GM19035 (cell line): Measurements from ENCODE around the gene ELMO2.

Source experiments
- ATAC-seq: cut with Tn5 transposase; IDR thresholded peaks from one replicate; pipeline ENCODE4 v1.9.1; 2021; ENCODE audit not compliant: unreplicated experiment

The ELMO2 gene

DNA sequence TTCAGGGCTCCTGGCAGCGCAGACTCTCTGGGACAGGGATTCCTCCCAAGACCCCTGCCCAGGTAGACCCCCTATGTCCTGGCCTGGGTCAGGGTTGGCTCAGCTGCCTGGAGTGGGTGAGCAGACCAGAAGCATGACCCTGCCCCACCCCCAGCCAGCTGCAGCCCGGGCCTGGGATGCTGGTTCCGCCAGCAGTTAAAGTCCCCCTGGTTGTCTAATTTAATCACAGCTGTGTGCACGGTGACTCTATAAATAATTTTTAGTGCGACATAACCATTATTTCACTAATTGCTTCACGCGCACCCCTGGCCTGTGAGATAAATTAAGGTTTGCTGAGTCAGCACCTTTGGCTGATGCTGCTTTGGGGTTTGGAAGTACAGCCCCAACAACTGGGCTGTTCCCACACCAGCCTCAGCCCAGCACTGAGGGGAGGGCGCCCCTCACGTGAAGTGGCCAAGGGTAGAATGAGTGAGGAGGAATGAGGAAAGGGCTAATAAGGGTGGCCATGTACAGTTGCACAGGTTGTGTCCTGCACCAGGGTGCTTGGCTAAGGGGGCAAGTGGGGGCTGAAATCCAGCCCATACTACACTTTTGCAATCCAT lies 72.0 kb downstream of the ELMO2 start:
- no peak for ATAC-seq

GRCh38 chr20:46333161-46333991 lies 73.0 kb downstream of the ELMO2 start:
- ATAC-seq, result no peak

DNA sequence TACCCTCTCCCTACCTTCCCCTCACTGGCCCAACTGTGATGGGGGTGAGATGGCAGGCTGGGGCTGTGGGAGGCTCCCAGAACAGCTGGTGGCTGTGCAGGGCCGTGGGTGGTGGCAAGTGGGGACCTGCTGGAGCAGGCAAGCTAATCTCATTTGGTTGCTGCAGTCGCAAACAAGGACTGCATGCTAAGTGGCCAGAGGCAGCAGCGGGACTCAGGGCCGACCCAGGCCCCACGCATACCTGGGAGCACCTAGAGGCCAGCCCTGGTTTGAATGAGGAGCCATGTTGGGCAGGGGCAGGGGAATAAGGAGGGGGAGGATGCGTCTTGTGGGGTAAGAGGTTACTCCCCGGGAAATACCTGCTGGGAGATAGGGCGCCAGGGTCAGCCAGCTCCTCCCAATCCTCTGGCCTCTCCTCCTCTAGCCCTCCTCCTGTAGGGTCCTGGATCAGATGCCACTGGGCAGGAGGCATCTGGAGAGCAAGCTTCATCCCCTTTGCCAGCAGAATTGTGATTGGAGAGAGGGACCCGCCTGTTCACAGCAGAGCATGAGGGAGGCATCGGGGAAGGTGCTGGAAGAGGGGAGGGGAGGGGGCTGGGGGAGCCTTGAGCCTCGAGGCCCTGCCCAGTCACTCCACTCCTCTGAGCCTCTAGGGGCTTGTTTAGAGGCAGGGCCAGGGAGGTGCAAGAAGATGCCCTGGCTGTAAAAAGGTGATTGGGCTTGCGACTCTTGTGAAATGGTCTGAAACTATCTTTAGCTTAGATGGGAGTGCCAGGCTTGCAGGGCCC lies 73.8 kb downstream of the ELMO2 start:
- no peak for ATAC-seq

DNA sequence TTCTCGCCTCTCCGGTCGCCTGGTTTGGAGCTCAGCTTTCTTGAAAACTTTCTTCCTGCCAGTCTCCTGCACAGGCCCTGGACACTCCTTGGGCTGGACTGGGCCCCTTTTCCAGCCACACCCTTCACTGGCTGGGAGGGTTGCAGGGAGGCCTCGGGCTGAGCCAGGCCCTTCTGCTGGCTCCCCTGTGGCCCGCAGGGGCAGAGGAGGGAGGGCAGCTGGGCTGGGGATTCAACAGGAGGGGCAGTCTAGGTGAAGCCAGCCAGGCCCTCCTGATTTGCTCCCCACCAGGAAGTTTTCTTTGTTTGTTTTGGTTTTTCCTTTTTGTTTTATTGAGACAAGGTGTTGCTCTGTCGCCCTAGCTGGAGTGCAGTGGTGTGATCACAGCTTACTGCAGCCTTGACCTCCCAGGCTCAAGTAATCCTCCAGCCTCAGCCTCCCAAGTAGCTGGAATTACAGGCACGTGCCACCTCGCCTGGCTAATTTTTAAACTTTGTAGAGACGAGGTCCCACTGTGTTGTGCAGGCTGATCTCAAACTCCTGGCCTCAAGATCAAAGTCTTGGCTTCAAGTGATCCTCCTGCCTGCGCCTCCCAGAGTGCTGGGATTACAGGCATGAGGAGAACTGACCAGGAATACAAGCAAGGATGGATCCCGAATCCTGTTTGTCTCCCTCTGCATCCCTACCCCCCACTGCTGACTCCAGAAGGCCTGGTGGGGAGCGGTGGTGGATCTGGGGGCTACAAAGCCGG lies 74.6 kb downstream of the ELMO2 start:
- no peak for ATAC-seq

- no peak for ATAC-seq
Observed at GRCh38 chr20:46330831-46331371, 75.5 kb downstream of the ELMO2 start.

GRCh38 chr20:46330072-46330763 lies 76.2 kb downstream of the ELMO2 start:
- no peak for ATAC-seq

DNA sequence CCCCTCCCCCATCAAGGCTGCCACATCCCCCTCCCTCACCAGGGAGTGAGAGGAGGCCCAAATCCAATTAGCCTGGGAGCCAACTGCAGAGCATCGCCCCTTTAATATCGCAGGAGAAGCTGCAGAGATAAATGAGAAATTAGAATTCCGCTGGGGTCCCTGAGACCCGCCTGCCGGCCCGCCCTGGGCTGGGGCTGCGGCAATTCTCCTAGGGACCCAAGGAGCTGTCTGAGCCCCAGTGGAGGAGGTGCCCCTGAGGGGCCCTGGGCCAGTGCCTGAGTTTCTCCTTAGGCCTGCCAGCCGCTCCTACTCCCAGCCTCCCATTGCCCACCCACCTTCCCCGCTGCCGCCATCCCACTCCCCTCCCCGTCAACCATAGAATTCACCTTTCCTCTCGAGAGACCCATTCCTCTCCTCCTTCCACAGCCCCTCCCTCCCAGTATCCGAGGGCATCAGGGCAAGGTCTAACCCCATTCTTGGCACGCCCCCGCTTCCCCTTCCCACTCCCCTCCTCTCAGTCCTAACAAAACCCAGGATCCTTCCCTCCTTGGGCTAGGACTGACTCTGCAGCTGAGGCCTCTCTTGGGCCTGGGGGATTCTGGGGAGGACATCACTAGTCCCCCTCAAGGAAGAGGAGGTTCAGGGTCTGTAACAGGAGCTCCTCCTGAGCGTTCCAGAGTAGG lies 78.1 kb downstream of the ELMO2 start:
- ATAC-seq, result no peak

- ATAC-seq, result no peak
Observed at GRCh38 chr20:46327557-46327956, 78.9 kb downstream of the ELMO2 start.

DNA sequence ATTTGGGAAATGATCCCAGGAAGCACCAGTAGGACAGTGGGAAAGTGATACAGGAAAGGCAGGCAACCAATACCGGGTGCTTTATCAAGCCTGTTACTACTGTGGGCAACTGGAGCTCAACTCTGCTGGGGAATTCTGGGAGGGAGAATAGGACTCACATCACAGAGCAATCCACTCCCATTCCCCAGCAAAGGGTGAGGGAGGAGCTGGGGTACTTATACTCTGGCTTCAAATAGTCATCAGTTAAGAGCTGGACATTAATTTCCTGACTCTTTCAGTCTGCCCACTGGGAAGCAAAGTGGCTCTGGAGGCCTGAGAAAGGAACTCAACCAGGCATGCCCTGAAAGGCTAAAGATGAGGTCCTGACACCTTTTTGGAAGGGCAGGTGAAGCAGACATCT lies 80.6 kb downstream of the ELMO2 start:
- no peak for ATAC-seq

DNA sequence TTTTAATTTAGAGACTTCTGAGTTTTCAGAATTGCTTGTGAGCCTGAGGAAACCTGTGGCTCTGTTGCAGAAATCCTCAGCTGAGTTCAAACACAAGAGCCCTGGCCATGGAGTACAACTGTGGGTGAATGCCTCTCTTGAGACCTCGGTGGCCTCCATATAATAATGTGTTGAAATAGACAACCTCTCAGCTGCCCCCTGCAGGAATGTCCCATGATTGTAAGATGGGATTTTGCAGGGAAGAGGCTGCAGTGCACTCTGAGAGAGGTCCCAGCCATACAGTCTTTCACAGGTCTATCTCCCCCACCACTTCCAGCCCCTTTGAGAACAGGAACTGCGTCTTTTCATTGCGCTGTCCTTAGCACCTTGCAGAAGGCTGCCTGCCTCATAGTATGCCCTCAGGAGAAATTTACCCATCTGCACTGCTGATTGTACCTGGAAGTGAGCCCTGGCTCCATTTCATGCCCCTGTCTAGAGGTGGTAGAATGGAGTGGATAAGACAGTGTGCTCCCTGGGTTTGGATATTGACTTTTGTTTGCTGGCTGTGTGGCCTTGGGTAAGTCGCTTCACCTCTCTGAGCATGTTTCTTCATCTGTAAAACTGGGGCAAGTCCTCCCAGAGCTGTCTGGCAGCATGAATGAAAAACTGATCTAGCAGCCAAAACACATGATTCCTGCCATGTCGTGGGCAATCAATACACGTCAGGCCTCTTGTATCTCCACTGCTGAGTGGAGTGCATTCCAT lies 81.3 kb downstream of the ELMO2 start:
- no peak for ATAC-seq

DNA sequence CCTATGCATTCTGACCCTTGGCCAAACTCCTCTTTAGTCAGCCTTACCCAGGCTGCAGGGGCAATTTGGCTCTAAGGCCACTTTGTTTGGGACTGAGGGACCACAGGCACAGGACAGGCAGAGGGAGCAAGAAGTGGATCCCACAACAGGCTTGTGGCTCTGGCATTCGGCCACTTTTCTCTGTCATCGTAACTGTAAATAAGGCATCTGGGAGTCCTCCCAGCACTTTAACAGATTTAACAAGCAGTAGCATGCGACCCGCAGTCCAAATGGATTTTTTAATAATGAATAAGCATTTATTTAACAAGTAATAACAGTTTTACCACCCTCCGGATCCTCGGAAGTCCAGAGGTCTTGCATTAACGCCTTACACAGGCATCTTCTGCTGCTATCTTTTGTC lies 82.0 kb downstream of the ELMO2 start:
- no peak for ATAC-seq

- ATAC-seq, result no peak
Observed at GRCh38 chr20:46323557-46323956, 82.9 kb downstream of the ELMO2 start.

DNA sequence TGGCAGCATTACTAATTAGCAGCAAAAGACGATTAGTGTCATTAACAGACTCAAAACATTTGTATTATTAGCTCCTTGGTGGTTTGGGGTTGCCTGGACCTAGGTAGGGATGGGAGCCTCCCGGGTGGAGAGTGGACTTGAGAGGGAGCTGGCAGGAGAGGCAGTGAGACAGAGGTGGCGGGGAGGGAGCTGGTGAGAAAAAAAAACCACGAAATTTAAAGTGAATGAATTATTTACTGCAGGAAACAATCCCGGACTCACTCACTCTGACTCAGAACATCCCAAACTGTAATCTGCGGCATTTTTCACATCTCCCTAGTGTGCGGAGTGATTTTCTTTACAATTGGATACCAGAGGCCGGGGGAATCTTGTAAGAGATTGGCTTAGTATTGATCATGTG lies 83.8 kb downstream of the ELMO2 start:
- ATAC-seq, result no peak

DNA sequence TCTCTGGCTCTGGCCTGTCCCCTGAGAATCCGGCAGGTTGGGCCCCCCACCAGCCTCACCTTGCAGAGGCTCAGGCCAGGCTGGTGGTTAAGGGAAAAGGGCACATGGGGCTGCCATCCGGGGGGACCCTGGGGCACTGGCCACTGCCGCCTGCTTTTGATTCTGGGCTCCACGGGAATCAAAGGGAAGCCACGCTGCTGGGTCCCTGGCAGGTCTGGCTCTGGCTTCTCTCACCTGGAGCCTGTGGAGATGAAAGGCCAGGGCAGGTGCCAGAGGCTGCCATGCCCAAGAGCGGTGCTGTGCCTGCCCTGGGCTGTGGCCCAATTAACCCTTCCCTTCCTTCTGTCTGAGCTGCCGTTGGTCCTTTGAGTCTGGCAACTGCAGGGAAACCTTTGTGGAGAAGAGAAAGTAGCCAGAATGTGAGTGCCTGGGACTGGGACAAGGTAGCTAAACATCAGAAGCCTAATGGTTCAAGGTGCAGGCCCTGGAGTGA lies 88.7 kb downstream of the ELMO2 start:
- ATAC-seq, result no peak

DNA sequence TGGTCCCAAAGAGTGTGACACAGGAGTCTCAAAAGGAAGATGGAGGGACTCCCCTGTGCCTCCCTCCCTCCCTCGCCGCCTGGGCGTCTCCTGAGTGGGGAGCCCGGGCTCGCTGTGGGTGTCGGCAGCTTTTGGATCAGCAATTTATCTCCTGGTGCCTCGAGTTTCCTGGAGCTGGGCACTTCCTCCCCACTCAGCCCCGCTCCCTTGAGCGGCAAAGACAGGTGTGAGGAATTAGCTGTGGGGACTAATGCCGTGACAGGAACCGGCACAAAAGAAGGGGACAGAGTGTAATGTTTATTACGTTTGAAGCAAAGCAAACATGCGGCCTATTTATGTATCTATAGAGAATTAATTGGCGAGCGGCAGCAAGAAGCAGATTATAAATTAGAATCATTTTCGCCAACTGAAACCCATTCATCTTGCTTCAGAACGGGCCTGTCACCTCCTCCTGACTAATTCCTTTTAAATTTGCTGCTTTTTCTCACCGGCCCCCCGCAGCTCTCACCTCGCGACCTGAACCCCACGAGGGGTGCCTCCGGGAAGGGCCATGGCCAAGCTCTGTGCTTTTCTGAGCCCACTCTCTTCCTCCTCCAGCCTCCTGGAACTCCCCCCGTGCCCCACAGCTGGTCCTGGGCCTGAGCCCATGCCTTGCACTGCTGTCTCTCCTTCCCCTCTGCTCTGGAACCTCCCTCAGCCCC lies 89.3 kb downstream of the ELMO2 start:
- ATAC-seq, result no peak
